ENCODE measurements around the gene TTLL8.
"Not testable (repeated sequence)": the region's sequence is repeated elsewhere in the genome, so short reads cannot be mapped to it uniquely, and the experiment has no call there.

The TTLL8 gene

GRCh38 chr22:49983148-49984042 is 74.7 kb downstream of the TTLL8 start:
- no peak for DNase-seq (ENCODE audit: low spot score)

GRCh38 chr22:49981799-49982198 is 76.3 kb downstream of the TTLL8 start:
- not testable (repeated sequence) for DNase-seq (ENCODE audit: low spot score)

- no peak for DNase-seq (ENCODE audit: low spot score)
Observed at GRCh38 chr22:49979587-49980264, 78.4 kb downstream of the TTLL8 start.

GRCh38 chr22:49977578-49977977 is 80.5 kb downstream of the TTLL8 start:
- no peak for DNase-seq (ENCODE audit: low spot score)

GRCh38 chr22:49976439-49977175 is 81.5 kb downstream of the TTLL8 start:
- DNase-seq (ENCODE audit: low spot score): no peak

GRCh38 chr22:49975543-49976389 is 82.3 kb downstream of the TTLL8 start:
- no peak for DNase-seq (ENCODE audit: low spot score)

- DNase-seq (ENCODE audit: low spot score): no peak
Observed at GRCh38 chr22:49973018-49973961, 84.8 kb downstream of the TTLL8 start.

GRCh38 chr22:49972163-49973017 is 85.7 kb downstream of the TTLL8 start:
- no peak for DNase-seq (ENCODE audit: low spot score)

GRCh38 chr22:49971232-49972162 is 86.6 kb downstream of the TTLL8 start:
- DNase-seq (ENCODE audit: low spot score): peak; percentile 79

GRCh38 chr22:49970528-49971231 is 87.4 kb downstream of the TTLL8 start:
- peak; percentile 99 for DNase-seq (ENCODE audit: low spot score)

- no peak for DNase-seq (ENCODE audit: low spot score)
Observed at GRCh38 chr22:49969751-49970527, 88.2 kb downstream of the TTLL8 start.

GRCh38 chr22:49968831-49969661 is 89.1 kb downstream of the TTLL8 start:
- no peak for DNase-seq (ENCODE audit: low spot score)
